Measurements from ENCODE around the gene NDEL1.
"Not testable (repeated sequence)": the region's sequence is repeated elsewhere in the genome, so short reads cannot be mapped to it uniquely, and the experiment has no call there.

NDEL1 gene

GRCh38 chr17:8435245-8436168 lies at the start of gene NDEL1:
NDEL1 (plus strand) TSS chr17:8435884; CDS start chr17:8444272, 8,388 bp downstream.
- peak within 1 kb of the TSS; percentile 92 for H3K4me3 ChIP-seq
- no peak for TF ChIP-seq EZH2 (IDR thresholded peaks at IDR 0.05)
- TF ChIP-seq FOXP2 (optimal IDR thresholded peaks at IDR 0.05; ENCODE audit: control extremely low read depth, extremely low read length, insufficient read depth), result peak; percentile 16
- TF ChIP-seq POLR2AphosphoS5 (IDR thresholded peaks at IDR 0.05; ENCODE audit: borderline replicate concordance, low read depth, low read length), result peak; percentile 90
- H3K27ac ChIP-seq, result peak within 1 kb of the TSS; percentile 76
- peak; percentile 18 for DNase-seq (ENCODE audit: low read depth, low spot score)
- peak within 1 kb of the TSS; percentile 95 for H3K9ac ChIP-seq (ENCODE audit: insufficient read length)
- H3K36me3 ChIP-seq (ENCODE audit: insufficient read depth, low read length), result peaks cover 12% of the 10 kb centered on the region
- H3K9me3 ChIP-seq (ENCODE audit: low read depth, low read length), result no peaks in the 10 kb centered on the region

GRCh38 chr17:8386841-8387240 lies 48.8 kb upstream of the NDEL1 start:
- Histone ChIP-seq H3K27ac (no peak overlapping the region), H3K9ac (ENCODE audit: insufficient read length) (no peak overlapping the region), H3K9me3 (ENCODE audit: low read depth, low read length) (no peaks in the 10 kb centered on the region), H3K4me3 (no peak overlapping the region), H3K36me3 (ENCODE audit: insufficient read depth, low read length) (peaks cover 5% of the 10 kb centered on the region)
- TF ChIP-seq POLR2AphosphoS5 (IDR thresholded peaks at IDR 0.05; ENCODE audit: borderline replicate concordance, low read depth, low read length), result no peak
- no peak for TF ChIP-seq EZH2 (IDR thresholded peaks at IDR 0.05)
- no peak for TF ChIP-seq FOXP2 (optimal IDR thresholded peaks at IDR 0.05; ENCODE audit: control extremely low read depth, extremely low read length, insufficient read depth)
- no peak for DNase-seq (ENCODE audit: low read depth, low spot score)

GRCh38 chr17:8387914-8388651 lies 47.6 kb upstream of the NDEL1 start:
- Histone ChIP-seq H3K9me3 (ENCODE audit: low read depth, low read length) (no peaks in the 10 kb centered on the region), H3K9ac (ENCODE audit: insufficient read length) (no peak overlapping the region), H3K36me3 (ENCODE audit: insufficient read depth, low read length) (no peaks in the 10 kb centered on the region), H3K27ac (no peak overlapping the region), H3K4me3 (no peak overlapping the region)
- TF ChIP-seq POLR2AphosphoS5 (IDR thresholded peaks at IDR 0.05; ENCODE audit: borderline replicate concordance, low read depth, low read length) (no peak), EZH2 (IDR thresholded peaks at IDR 0.05) (no peak), FOXP2 (optimal IDR thresholded peaks at IDR 0.05; ENCODE audit: control extremely low read depth, extremely low read length, insufficient read depth) (no peak)
- no peak for DNase-seq (ENCODE audit: low read depth, low spot score)

- TF ChIP-seq FOXP2 (optimal IDR thresholded peaks at IDR 0.05; ENCODE audit: control extremely low read depth, extremely low read length, insufficient read depth) (no peak), EZH2 (IDR thresholded peaks at IDR 0.05) (no peak), POLR2AphosphoS5 (IDR thresholded peaks at IDR 0.05; ENCODE audit: borderline replicate concordance, low read depth, low read length) (no peak)
- Histone ChIP-seq H3K4me3 (no peak overlapping the region), H3K9me3 (ENCODE audit: low read depth, low read length) (no peaks in the 10 kb centered on the region), H3K9ac (ENCODE audit: insufficient read length) (no peak overlapping the region), H3K36me3 (ENCODE audit: insufficient read depth, low read length) (no peaks in the 10 kb centered on the region), H3K27ac (no peak overlapping the region)
- DNase-seq (ENCODE audit: low read depth, low spot score), result no peak
Measured at GRCh38 chr17:8391711-8392110, 44.0 kb upstream of the NDEL1 start.

- TF ChIP-seq POLR2AphosphoS5 (IDR thresholded peaks at IDR 0.05; ENCODE audit: borderline replicate concordance, low read depth, low read length) (no peak), EZH2 (IDR thresholded peaks at IDR 0.05) (no peak), FOXP2 (optimal IDR thresholded peaks at IDR 0.05; ENCODE audit: control extremely low read depth, extremely low read length, insufficient read depth) (no peak)
- no peak overlapping the region for H3K9ac ChIP-seq (ENCODE audit: insufficient read length)
- H3K4me3 ChIP-seq, result no peak overlapping the region
- no peaks in the 10 kb centered on the region for H3K9me3 ChIP-seq (ENCODE audit: low read depth, low read length)
- H3K27ac ChIP-seq, result no peak overlapping the region
- H3K36me3 ChIP-seq (ENCODE audit: insufficient read depth, low read length), result no peaks in the 10 kb centered on the region
- no peak for DNase-seq (ENCODE audit: low read depth, low spot score)
Measured at GRCh38 chr17:8392274-8392673, 43.4 kb upstream of the NDEL1 start.

- no peak overlapping the region for H3K27ac ChIP-seq
- no peak for TF ChIP-seq POLR2AphosphoS5 (IDR thresholded peaks at IDR 0.05; ENCODE audit: borderline replicate concordance, low read depth, low read length)
- no peak for TF ChIP-seq EZH2 (IDR thresholded peaks at IDR 0.05)
- no peak for TF ChIP-seq FOXP2 (optimal IDR thresholded peaks at IDR 0.05; ENCODE audit: control extremely low read depth, extremely low read length, insufficient read depth)
- H3K9me3 ChIP-seq (ENCODE audit: low read depth, low read length), result no peaks in the 10 kb centered on the region
- H3K36me3 ChIP-seq (ENCODE audit: insufficient read depth, low read length), result no peaks in the 10 kb centered on the region
- no peak for DNase-seq (ENCODE audit: low read depth, low spot score)
- H3K9ac ChIP-seq (ENCODE audit: insufficient read length), result no peak overlapping the region
- H3K4me3 ChIP-seq, result no peak overlapping the region
Measured at GRCh38 chr17:8392674-8393469, 42.8 kb upstream of the NDEL1 start.

- TF ChIP-seq FOXP2 (optimal IDR thresholded peaks at IDR 0.05; ENCODE audit: control extremely low read depth, extremely low read length, insufficient read depth), result no peak
- no peak for TF ChIP-seq EZH2 (IDR thresholded peaks at IDR 0.05)
- no peak for TF ChIP-seq POLR2AphosphoS5 (IDR thresholded peaks at IDR 0.05; ENCODE audit: borderline replicate concordance, low read depth, low read length)
- Histone ChIP-seq H3K9ac (ENCODE audit: insufficient read length) (no peak overlapping the region), H3K36me3 (ENCODE audit: insufficient read depth, low read length) (no peaks in the 10 kb centered on the region), H3K27ac (no peak overlapping the region), H3K4me3 (no peak overlapping the region), H3K9me3 (ENCODE audit: low read depth, low read length) (no peaks in the 10 kb centered on the region)
- no peak for DNase-seq (ENCODE audit: low read depth, low spot score)
Measured at GRCh38 chr17:8393470-8394231, 42.0 kb upstream of the NDEL1 start.

- not testable (repeated sequence) for H3K4me3 ChIP-seq; H3K9ac ChIP-seq (ENCODE audit: insufficient read length); H3K9me3 ChIP-seq (ENCODE audit: low read depth, low read length); H3K27ac ChIP-seq; H3K36me3 ChIP-seq (ENCODE audit: insufficient read depth, low read length); DNase-seq (ENCODE audit: low read depth, low spot score)
Measured at GRCh38 chr17:8394497-8394896, 41.2 kb upstream of the NDEL1 start.

All from SK-N-MC (cell line).